SK-N-SH (cell line): Measurements from ENCODE around the gene CKAP2. TPM values are rescaled to one million over a fixed set of nuclear protein-coding genes. Genes with fewer than 3 reads are reported as not detected.
A peak's percentile ranks its signal among the peaks of the same experiment; 100 is the strongest.
"Not testable (repeated sequence)": the region's sequence is repeated elsewhere in the genome, so short reads cannot be mapped to it uniquely, and the experiment has no call there.

Experiments
- CTCF ChIA-PET: fragments of 300-600, 350-600 bp; formaldehyde crosslinking; extraction: SDS; loops from one replicate; lab custom pipeline; 2021; lab: Yijun Ruan, JAX
- POLR2A ChIA-PET: fragments of 350-600 bp; sonication (Branson Sonifier 250); formaldehyde crosslinking; extraction: SDS; loops from one replicate; lab custom pipeline; 2020; ENCODE audit warnings: antibody characterized with exemption, inconsistent platforms; lab: Yijun Ruan, JAX
- DNase-seq: peaks from one replicate; pipeline ENCODE4 v3.0.0; 2012
- H2AFZ ChIP-seq: fragments of 200-600 bp; sonication (generic); 2 replicates; pipeline ENCODE4 v1.8.1; 2016; ENCODE audit warnings: antibody characterized with exemption, mild to moderate bottlenecking, low read depth
- H3F3A ChIP-seq: fragments of 200-600 bp; sonication (generic); replicated peaks from 2 replicates; pipeline ENCODE3; 2016; ENCODE audit warnings: antibody characterized with exemption, mild to moderate bottlenecking; ENCODE audit not compliant: insufficient read depth
- H3K27ac ChIP-seq, 2 experiments: fragments of 200-500 bp in 1 of 2; fragments of 200-600 bp in 1 of 2; sonication (Bioruptor generic) in 1 of 2; sonication (generic), shearing (Covaris generic) in 1 of 2; 2 replicates each; pipeline versions ENCODE4 v1.5.1 to v1.6.1; 2014 to 2016; ENCODE audit warnings: low read depth in 2 of 2, inconsistent platforms in 1 of 2, low read length in 1 of 2, mild to moderate bottlenecking in 1 of 2, mixed read lengths in 1 of 2
- H3K27me3 ChIP-seq: fragments of 200-600 bp; sonication (generic), shearing (Covaris generic); 2 replicates; pipeline ENCODE4 v1.6.1; 2016; ENCODE audit warnings: mixed run types; ENCODE audit not compliant: insufficient read depth
- H3K36me3 ChIP-seq, 2 experiments: fragments of 200-500 bp in 1 of 2; fragments of 200-600 bp in 1 of 2; sonication (Bioruptor generic) in 1 of 2; sonication (generic) in 1 of 2; replicated peaks in 1 of 2; 2 replicates each; pipeline versions ENCODE3 to v1.5.1; 2014 to 2016; ENCODE audit warnings: low read length in 1 of 2, mild to moderate bottlenecking in 1 of 2; ENCODE audit not compliant: insufficient read depth in 2 of 2, control insufficient read depth in 1 of 2
- H3K4me1 ChIP-seq, 2 experiments: fragments of 200-500 bp in 1 of 2; fragments of 200-600 bp in 1 of 2; sonication (Bioruptor generic) in 1 of 2; sonication (generic), shearing (Covaris generic) in 1 of 2; 2 replicates each; pipeline versions ENCODE4 v1.5.1 to v1.6.1; 2014 to 2016; ENCODE audit warnings: low read depth in 1 of 2, low read length in 1 of 2, mixed run types in 1 of 2; ENCODE audit not compliant: insufficient read depth in 2 of 2, control insufficient read depth in 1 of 2
- H3K4me2 ChIP-seq: fragments of 200-600 bp; sonication (generic), shearing (Covaris generic); 2 replicates; pipeline ENCODE4 v1.6.1; 2017; ENCODE audit warnings: mixed run types
- H3K4me3 ChIP-seq, 2 experiments: fragments of 200-500 bp in 1 of 2; fragments of 200-600 bp in 1 of 2; sonication (Bioruptor generic) in 1 of 2; sonication (generic), shearing (Covaris generic) in 1 of 2; 2 replicates each; pipeline versions ENCODE4 v1.5.1 to v1.8.1; 2014 to 2016; ENCODE audit warnings: low read depth in 2 of 2, inconsistent platforms in 1 of 2, low read length in 1 of 2, mild to moderate bottlenecking in 1 of 2, mixed read lengths in 1 of 2, moderate library complexity in 1 of 2
- H3K79me2 ChIP-seq: fragments of 200-600 bp; sonication (generic); 2 replicates; pipeline ENCODE4 v1.8.1; 2017; ENCODE audit warnings: mild to moderate bottlenecking; ENCODE audit not compliant: insufficient read depth
- H3K9ac ChIP-seq: fragments of 200-600 bp; sonication (generic); 2 replicates; pipeline ENCODE4 v1.6.1; 2017; ENCODE audit warnings: mixed run types
- H3K9me2 ChIP-seq: fragments of 200-600 bp; sonication (generic); 2 replicates; pipeline ENCODE4 v1.6.1; 2017; ENCODE audit warnings: mixed run types
- H3K9me3 ChIP-seq: fragments of 200-600 bp; sonication (generic); 2 replicates; pipeline ENCODE4 v1.6.1; 2017; ENCODE audit warnings: mixed run types, mild to moderate bottlenecking, moderate library complexity
- H4K20me1 ChIP-seq: fragments of 200-600 bp; sonication (generic); 2 replicates; pipeline ENCODE4 v1.6.1; 2017; ENCODE audit warnings: mild to moderate bottlenecking, mixed run types; ENCODE audit not compliant: insufficient read depth
- CHD2 ChIP-seq: fragments of 150-350 bp; IDR thresholded peaks from 2 replicates; pipeline ENCODE4 v1.6.1; 2018; ENCODE audit warnings: low read length; ENCODE audit not compliant: partially characterized antibody
- FOXJ3 ChIP-seq: sonication (generic); formaldehyde crosslinking; IDR thresholded peaks from 2 replicates; pipeline ENCODE4 v1.5.1; 2020; ENCODE audit warnings: mild to moderate bottlenecking, missing genetic modification reagents
- FOXM1 ChIP-seq: IDR thresholded peaks from 2 replicates; pipeline ENCODE4 v1.4.0; 2012; ENCODE audit warnings: low read depth, mild to moderate bottlenecking
- MEF2A ChIP-seq: IDR thresholded peaks from 2 replicates; pipeline ENCODE4 v1.4.0; 2012; ENCODE audit warnings: low read depth, borderline replicate concordance
- MXI1 ChIP-seq: IDR thresholded peaks from 2 replicates; pipeline ENCODE4 v1.6.1; 2012; ENCODE audit warnings: mild to moderate bottlenecking, low read depth, low read length, improper control_type of control experiment
- NFIC ChIP-seq: IDR thresholded peaks from 2 replicates; pipeline ENCODE4 v1.4.0; 2012; ENCODE audit warnings: borderline replicate concordance
- POLR2AphosphoS5 ChIP-seq: IDR thresholded peaks from 2 replicates; pipeline ENCODE4 v1.6.1; 2012; ENCODE audit warnings: low read depth, low read length
- RAD21 ChIP-seq: IDR thresholded peaks from 2 replicates; pipeline ENCODE4 v1.6.1; 2012; ENCODE audit warnings: mild to moderate bottlenecking, low read length
- RCOR1 ChIP-seq: fragments of 150-350 bp; IDR thresholded peaks from 2 replicates; pipeline ENCODE4 v1.6.1; 2017; ENCODE audit warnings: antibody characterized with exemption, low read length
- RFX5 ChIP-seq: IDR thresholded peaks from 2 replicates; pipeline ENCODE4 v1.6.1; 2012; ENCODE audit warnings: mild to moderate bottlenecking, improper control_type of control experiment, low read length
- TAF1 ChIP-seq: IDR thresholded peaks from 2 replicates; pipeline ENCODE4 v1.6.1; 2012; ENCODE audit warnings: low read depth, mild to moderate bottlenecking, low read length, moderate library complexity, borderline replicate concordance
- TCF12 ChIP-seq: IDR thresholded peaks from 2 replicates; pipeline ENCODE4 v1.4.0; 2012
- YY1 ChIP-seq: IDR thresholded peaks from 2 replicates; pipeline ENCODE4 v1.4.0; 2012; ENCODE audit warnings: low read depth, mild to moderate bottlenecking
- WGBS: methylation state at CpG from one replicate; pipeline ENCODE4 v1.1.6; 2017; ENCODE audit warnings: low lambda C conversion rate; 5-methylcytosine and 5-hydroxymethylcytosine counted together
- polyA plus RNA-seq, 3 experiments: library from polyadenylated mRNA; depleted of rRNA; stranded (reverse); fragments of >200 nt; gene quantifications; 2 replicates each; pipeline ENCODE4 v1.2.3, GENCODE V29; 2012
- TF ChIP-seq, protein P1 (sequence below): IDR thresholded peaks from 2 replicates; pipeline ENCODE4 v1.6.1; 2012; ENCODE audit warnings: mild to moderate bottlenecking, low read depth, low read length, moderate library complexity

Gene CKAP2
- polyA plus RNA-seq, 1 of the 3 experiments (the other 2 are of a cell fraction), result 7.1 TPM

DNA sequence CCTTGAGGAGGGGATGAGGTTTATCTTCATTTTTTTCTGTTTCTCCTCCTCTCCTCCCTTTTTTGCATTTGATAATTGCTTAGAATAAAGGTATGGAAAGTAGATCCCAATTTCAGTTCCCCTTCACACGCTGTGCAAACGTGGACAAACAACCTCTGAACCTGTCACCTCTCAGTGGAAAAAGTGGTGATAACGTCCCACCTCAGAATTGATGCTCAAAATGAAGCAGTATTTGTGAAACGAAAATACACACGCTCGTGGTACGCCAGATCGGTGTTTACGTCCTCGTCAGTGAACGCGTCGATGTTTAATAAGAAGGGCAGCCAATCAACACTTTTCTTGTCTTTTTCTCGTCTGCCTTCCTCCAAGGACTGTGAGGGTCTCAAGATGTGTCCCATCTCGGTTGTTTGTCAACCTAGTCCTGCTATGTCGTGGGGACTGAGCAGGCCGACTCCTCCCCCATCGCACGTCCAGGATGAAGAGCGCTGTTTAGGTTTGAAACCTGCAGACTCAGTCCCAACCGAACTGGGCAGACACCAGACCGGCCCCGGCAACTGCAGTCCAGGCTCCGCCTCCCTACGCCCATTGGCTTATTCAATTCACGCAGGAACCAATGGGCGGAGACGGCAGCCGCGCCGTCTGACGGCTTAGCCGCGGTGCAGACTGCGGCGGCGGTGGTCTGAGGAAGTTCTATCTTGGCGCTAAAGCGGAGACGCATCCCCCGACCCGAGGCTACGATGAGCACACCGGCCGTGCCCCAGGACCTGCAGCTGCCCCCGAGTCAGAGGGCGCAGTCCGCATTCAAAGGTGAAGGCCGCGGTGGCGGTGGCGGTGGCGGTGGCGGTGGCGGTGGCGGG lies at the start of gene CKAP2 (continued):
- TF ChIP-seq RCOR1 (no peak), TAF1 (peak; percentile 76; the same call in 1 of the 2 replicates)
- TF ChIP-seq, all 33 proteins: peak for 8

DNA sequence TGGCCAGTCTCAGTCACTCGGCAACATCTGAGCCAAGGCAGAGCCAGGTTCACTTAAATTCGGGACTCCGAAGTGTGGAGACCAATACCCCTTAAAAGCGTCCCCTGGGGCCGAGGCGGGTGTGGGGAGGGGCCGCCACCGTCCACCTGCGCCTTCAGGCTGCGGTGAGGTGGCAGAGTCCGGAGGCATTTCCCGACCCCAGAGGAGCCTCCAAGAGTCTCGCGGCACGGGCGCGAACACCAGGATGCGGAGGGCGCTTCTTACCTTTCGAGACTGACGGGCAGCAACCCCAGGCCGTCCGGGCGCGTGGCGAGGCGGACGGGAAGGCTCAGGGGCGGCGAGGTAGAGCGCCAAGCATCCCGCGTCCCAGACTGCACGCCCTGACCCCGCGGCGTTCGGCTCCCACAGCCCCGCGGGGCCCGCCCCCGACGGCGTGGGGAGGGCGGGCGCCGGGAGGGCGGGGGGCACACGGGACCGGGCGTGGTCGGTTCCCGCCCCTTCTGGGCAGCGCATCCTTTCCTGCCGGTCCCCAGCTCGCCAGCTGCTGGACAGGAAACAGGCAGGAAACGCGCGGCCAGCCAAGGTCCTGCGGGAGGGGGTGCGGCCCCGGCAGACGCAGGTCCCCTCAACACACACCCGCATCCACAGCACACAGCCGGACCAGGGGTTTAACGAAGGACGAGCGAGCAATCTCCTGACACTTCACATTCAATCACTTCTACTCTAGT lies 49.3 kb upstream of the CKAP2 start, which contains the start of gene THSD1:
THSD1 (minus strand) TSS at position 406 of the 728 bp plus-strand sequence. CDS start 3,572 bp downstream, outside the sequence.
- Histone ChIP-seq H3K9me3 (no peaks in the 10 kb centered on the region), H3K4me3 (peak within 1 kb of the TSS; percentile 76 to 85), H3K4me2 (peak within 1 kb of the TSS; percentile 82), H3K27ac (no peak within 1 kb of the TSS), H3K79me2 (no peaks in the 10 kb centered on the region), H3K9ac (peak within 1 kb of the TSS; percentile 66), H4K20me1 (no peaks in the 10 kb centered on the region), H2AFZ (peak within 1 kb of the TSS; percentile 72), H3K9me2 (no peaks in the 10 kb centered on the region), H3K27me3 (no peaks in the 10 kb centered on the region), H3F3A (no peaks in the 10 kb centered on the region), H3K36me3 (peaks cover 0 to 8% of the 10 kb centered on the region in 2 experiments), H3K4me1 (peaks cover 0 to 5% of the 10 kb centered on the region in 2 experiments; a peak in 1 of 4 replicates)
- ChIA-PET POLR2A (no interaction called here), CTCF (interaction anchor here (1.0 to 1.7 kb wide), 3 partner anchors 30 to 45 kb away, joined by 3 to 16 read pairs (median 3); partner anchors contain the start of gene VPS36)
- DNase-seq, result peak; percentile 87
- 9% methylated on average over 21 of the region's 68 CpGs for WGBS
- TF ChIP-seq RFX5 (no peak), TAF1 (peak; percentile 35; the same call in 1 of the 2 replicates), CHD2 (no peak)

DNA sequence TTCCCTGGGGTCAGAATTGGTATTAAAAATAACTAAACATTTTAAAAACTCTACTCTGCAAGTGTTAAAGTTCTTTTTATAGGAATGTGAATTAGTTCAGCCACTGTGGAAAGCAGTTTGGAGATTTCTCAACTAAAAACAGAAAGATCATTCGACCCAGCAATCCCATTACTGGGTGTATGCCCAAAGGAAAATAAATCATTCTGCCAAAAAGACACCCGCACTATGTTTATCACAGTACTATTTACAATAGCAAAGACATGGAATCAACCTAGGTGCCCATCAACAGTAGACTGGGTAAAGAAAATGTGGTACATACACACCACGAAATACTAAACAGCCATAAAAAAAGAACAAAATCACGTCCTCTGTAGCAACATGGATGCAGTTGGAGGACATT lies 48.6 kb upstream of the CKAP2 start:
- CTCF ChIA-PET, result interaction anchor here (1.2 to 3.1 kb wide), 3 partner anchors 22 to 44 kb away, joined by 4 to 18 read pairs (median 16); partner anchors contain the start of gene VPS36
- Histone ChIP-seq H3K9ac (peak overlapping the region; percentile 66; the same call in 1 of the 2 replicates), H3K27ac (no peak overlapping the region)

DNA sequence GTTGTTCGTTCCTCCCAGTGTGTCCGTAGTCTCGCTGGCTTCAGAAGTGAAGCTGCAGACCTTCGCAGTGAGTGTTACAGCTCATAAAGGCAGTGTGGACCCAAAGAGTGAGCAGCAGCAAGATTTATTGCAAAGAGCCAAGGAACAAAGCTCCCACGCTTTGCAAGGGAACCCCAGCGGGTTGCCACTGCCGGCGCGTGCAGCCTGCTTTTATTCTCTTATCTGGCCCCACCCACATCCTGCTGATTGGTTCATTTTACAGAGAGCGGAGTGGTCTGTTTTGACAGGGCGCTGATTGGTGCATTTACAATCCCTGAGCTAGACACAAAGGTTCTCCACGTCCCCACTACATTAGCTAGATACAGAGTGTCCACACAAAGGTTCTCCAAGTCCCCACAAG lies 47.8 kb upstream of the CKAP2 start:
- H3K4me3 ChIP-seq, H3K27me3 ChIP-seq, H3K4me1 ChIP-seq, H3K9me3 ChIP-seq, H3K9ac ChIP-seq, H3K27ac ChIP-seq, H4K20me1 ChIP-seq, H3K9me2 ChIP-seq, H3F3A ChIP-seq, H2AFZ ChIP-seq, DNase-seq, H3K79me2 ChIP-seq, H3K4me2 ChIP-seq: not testable (repeated sequence)
- ChIA-PET CTCF (interaction anchor here (1.2 to 3.1 kb wide), 2 partner anchors 21 to 43 kb away, joined by 4 to 18 read pairs; partner anchors contain the start of gene VPS36), POLR2A (interaction anchor here (1.0 kb wide), 1 partner anchor 43 kb away, joined by 4 read pairs; the partner anchor contains the start of gene VPS36)
- H3K36me3 ChIP-seq, result peaks cover 10 to 16% of the 10 kb centered on the region in 2 experiments
- WGBS, result 94% methylated on average over 12 of the region's 12 CpGs

More for the DNA sequence above, 48.6 kb upstream of the CKAP2 start:
- Histone ChIP-seq H3F3A (no peaks in the 10 kb centered on the region), H3K4me1 (peaks cover 3 to 5% of the 10 kb centered on the region in 2 experiments; a peak in 1 of 4 replicates), H4K20me1 (no peaks in the 10 kb centered on the region), H3K4me3 (peak overlapping the region; percentile 76 to 85), H3K9me3 (no peaks in the 10 kb centered on the region), H2AFZ (peak overlapping the region; percentile 72; the same call in 1 of the 2 replicates), H3K79me2 (no peaks in the 10 kb centered on the region), H3K27me3 (no peaks in the 10 kb centered on the region), H3K4me2 (peak overlapping the region; percentile 82), H3K9me2 (no peaks in the 10 kb centered on the region), H3K36me3 (peaks cover 3 to 11% of the 10 kb centered on the region in 2 experiments)
- POLR2A ChIA-PET, result no interaction called here
- no peak for DNase-seq
- WGBS, result 91% methylated on average over 4 of the region's 4 CpGs
- TF ChIP-seq RAD21, result no peak
- TF ChIP-seq MXI1, result no peak
- TF ChIP-seq RCOR1, result no peak
- TF ChIP-seq CHD2, result no peak
- TF ChIP-seq, protein P1, sequence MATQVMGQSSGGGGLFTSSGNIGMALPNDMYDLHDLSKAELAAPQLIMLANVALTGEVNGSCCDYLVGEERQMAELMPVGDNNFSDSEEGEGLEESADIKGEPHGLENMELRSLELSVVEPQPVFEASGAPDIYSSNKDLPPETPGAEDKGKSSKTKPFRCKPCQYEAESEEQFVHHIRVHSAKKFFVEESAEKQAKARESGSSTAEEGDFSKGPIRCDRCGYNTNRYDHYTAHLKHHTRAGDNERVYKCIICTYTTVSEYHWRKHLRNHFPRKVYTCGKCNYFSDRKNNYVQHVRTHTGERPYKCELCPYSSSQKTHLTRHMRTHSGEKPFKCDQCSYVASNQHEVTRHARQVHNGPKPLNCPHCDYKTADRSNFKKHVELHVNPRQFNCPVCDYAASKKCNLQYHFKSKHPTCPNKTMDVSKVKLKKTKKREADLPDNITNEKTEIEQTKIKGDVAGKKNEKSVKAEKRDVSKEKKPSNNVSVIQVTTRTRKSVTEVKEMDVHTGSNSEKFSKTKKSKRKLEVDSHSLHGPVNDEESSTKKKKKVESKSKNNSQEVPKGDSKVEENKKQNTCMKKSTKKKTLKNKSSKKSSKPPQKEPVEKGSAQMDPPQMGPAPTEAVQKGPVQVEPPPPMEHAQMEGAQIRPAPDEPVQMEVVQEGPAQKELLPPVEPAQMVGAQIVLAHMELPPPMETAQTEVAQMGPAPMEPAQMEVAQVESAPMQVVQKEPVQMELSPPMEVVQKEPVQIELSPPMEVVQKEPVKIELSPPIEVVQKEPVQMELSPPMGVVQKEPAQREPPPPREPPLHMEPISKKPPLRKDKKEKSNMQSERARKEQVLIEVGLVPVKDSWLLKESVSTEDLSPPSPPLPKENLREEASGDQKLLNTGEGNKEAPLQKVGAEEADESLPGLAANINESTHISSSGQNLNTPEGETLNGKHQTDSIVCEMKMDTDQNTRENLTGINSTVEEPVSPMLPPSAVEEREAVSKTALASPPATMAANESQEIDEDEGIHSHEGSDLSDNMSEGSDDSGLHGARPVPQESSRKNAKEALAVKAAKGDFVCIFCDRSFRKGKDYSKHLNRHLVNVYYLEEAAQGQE, result no peak
- no peak for TF ChIP-seq FOXJ3 (CRISPR knock-in tag)
- TF ChIP-seq POLR2AphosphoS5, result no peak
- no peak for TF ChIP-seq YY1
- no peak for TF ChIP-seq NFIC
- no peak for TF ChIP-seq FOXM1
- no peak for TF ChIP-seq TCF12
- no peak for TF ChIP-seq MEF2A
